ENCODE data around the gene KCNH6.

DNA sequence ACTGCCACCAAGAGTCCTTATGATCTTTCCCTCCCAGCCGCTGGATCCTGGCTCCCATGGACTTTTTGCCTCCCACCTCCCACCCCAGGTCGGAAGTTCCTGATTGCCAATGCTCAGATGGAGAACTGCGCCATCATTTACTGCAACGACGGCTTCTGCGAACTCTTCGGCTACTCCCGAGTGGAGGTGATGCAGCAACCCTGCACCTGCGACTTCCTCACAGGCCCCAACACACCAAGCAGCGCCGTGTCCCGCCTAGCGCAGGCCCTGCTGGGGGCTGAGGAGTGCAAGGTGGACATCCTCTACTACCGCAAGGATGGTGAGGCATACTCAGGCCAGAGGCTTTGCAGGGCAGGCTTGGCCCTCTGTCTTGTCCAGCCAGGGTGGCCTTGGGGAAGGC lies 893 bp downstream of the KCNH6 start:
- TF ChIP-seq, protein P1, sequence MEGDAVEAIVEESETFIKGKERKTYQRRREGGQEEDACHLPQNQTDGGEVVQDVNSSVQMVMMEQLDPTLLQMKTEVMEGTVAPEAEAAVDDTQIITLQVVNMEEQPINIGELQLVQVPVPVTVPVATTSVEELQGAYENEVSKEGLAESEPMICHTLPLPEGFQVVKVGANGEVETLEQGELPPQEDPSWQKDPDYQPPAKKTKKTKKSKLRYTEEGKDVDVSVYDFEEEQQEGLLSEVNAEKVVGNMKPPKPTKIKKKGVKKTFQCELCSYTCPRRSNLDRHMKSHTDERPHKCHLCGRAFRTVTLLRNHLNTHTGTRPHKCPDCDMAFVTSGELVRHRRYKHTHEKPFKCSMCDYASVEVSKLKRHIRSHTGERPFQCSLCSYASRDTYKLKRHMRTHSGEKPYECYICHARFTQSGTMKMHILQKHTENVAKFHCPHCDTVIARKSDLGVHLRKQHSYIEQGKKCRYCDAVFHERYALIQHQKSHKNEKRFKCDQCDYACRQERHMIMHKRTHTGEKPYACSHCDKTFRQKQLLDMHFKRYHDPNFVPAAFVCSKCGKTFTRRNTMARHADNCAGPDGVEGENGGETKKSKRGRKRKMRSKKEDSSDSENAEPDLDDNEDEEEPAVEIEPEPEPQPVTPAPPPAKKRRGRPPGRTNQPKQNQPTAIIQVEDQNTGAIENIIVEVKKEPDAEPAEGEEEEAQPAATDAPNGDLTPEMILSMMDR (IDR thresholded peaks at IDR 0.05; ENCODE audit: low read depth, low read length, missing input control), result no peak
- TF ChIP-seq, protein P2, sequence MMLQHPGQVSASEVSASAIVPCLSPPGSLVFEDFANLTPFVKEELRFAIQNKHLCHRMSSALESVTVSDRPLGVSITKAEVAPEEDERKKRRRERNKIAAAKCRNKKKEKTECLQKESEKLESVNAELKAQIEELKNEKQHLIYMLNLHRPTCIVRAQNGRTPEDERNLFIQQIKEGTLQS (IDR thresholded peaks at IDR 0.05), result no peak
- TF ChIP-seq, protein P3, sequence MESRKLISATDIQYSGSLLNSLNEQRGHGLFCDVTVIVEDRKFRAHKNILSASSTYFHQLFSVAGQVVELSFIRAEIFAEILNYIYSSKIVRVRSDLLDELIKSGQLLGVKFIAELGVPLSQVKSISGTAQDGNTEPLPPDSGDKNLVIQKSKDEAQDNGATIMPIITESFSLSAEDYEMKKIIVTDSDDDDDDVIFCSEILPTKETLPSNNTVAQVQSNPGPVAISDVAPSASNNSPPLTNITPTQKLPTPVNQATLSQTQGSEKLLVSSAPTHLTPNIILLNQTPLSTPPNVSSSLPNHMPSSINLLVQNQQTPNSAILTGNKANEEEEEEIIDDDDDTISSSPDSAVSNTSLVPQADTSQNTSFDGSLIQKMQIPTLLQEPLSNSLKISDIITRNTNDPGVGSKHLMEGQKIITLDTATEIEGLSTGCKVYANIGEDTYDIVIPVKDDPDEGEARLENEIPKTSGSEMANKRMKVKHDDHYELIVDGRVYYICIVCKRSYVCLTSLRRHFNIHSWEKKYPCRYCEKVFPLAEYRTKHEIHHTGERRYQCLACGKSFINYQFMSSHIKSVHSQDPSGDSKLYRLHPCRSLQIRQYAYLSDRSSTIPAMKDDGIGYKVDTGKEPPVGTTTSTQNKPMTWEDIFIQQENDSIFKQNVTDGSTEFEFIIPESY (IDR thresholded peaks at IDR 0.05), result no peak
